ENCODE data around the gene FAM107A.

DNA sequence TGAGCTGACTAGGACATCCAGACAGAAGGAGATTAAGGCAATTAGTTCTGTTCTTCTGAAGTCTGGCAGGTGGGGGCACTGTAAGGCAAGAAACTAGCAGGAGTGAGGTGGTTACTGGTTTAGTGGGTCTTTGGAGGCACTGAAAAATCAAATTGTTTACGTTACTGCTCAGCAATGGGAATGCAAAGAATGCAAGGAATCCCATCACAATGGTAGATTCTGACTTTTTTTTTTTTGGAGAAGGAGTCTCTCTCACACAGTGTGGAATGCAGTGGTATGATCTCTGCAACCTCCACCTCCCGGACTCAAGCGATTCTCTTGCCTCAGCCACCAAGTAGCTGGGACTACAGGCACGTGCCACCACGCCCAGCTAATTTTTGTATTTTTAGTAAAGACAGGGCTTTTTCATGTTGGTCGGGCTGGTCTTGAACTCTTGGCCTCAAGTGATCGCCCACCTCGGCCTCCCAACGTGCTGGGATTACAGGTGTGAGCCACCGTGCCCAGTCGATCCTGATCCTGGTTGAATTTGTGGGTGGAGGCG is 16.4 kb downstream of the FAM107A start:
- TF ChIP-seq, protein P1, sequence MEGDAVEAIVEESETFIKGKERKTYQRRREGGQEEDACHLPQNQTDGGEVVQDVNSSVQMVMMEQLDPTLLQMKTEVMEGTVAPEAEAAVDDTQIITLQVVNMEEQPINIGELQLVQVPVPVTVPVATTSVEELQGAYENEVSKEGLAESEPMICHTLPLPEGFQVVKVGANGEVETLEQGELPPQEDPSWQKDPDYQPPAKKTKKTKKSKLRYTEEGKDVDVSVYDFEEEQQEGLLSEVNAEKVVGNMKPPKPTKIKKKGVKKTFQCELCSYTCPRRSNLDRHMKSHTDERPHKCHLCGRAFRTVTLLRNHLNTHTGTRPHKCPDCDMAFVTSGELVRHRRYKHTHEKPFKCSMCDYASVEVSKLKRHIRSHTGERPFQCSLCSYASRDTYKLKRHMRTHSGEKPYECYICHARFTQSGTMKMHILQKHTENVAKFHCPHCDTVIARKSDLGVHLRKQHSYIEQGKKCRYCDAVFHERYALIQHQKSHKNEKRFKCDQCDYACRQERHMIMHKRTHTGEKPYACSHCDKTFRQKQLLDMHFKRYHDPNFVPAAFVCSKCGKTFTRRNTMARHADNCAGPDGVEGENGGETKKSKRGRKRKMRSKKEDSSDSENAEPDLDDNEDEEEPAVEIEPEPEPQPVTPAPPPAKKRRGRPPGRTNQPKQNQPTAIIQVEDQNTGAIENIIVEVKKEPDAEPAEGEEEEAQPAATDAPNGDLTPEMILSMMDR (conservative IDR thresholded peaks at IDR 0.05; ENCODE audit: low read depth, low read length): peak; percentile 88
- peak; percentile 66 for TF ChIP-seq SMC3 (IDR thresholded peaks at IDR 0.05; ENCODE audit: low read depth, low read length)
- no peak for TF ChIP-seq FOS (IDR thresholded peaks at IDR 0.05; ENCODE audit: low read depth, low read length)
- no peak; the same call in 1 of the 2 replicates for TF ChIP-seq POLR2A (IDR thresholded peaks at IDR 0.05; ENCODE audit: low read depth, low read length)
- TF ChIP-seq RCOR1 (IDR thresholded peaks at IDR 0.05; ENCODE audit: insufficient replicate concordance, low read length): no peak
- peak; percentile 12; the same call in 1 of the 2 replicates for TF ChIP-seq CEBPB (IDR thresholded peaks at IDR 0.05; ENCODE audit: low read depth, low read length)
- no peak for TF ChIP-seq MAFK (IDR thresholded peaks at IDR 0.05; ENCODE audit: low read depth, low read length)
- peak; percentile 90 for TF ChIP-seq RAD21 (IDR thresholded peaks at IDR 0.05; ENCODE audit: low read length)
- TF ChIP-seq MAZ (IDR thresholded peaks at IDR 0.05; ENCODE audit: borderline replicate concordance, low read depth, low read length): no peak
- no peak for TF ChIP-seq NFE2L2 (IDR thresholded peaks at IDR 0.05; ENCODE audit: low read depth, low read length)

Measured in IMR-90 (cell line).